Sigmoid colon (tissue), 4 donors: ENCODE data around the gene PAX5.

Experiments used
- EP300 ChIP-seq, 4 donors: sonication (generic); formaldehyde crosslinking; IDR thresholded peaks; one replicate each; pipeline ENCODE4 v1.6.1; 2017; ENCODE audit warnings: antibody characterized with exemption in 4 of 4
- POLR2A ChIP-seq, 2 donors: fragments of 450-650 bp; IDR thresholded peaks; one replicate each; pipeline ENCODE4 v1.6.1; 2016; ENCODE audit warnings: antibody characterized with exemption in 2 of 2, mild to moderate bottlenecking in 2 of 2, moderate library complexity in 2 of 2
- POLR2AphosphoS5 ChIP-seq, 4 donors: sonication (generic); formaldehyde crosslinking; IDR thresholded peaks; one replicate each; pipeline ENCODE4 v1.6.1; 2017; ENCODE audit warnings: antibody characterized with exemption in 4 of 4
- TF ChIP-seq, protein P1 (sequence below), 4 experiments: fragments of 450-650 bp in 3 of 4; fragments of 200-600 bp in 1 of 4; IDR thresholded peaks; one replicate each; pipeline ENCODE4 v1.5.1; 2016 to 2019; ENCODE audit warnings: antibody characterized with exemption in 4 of 4, mild to moderate bottlenecking in 3 of 4, moderate library complexity in 2 of 4

DNA sequence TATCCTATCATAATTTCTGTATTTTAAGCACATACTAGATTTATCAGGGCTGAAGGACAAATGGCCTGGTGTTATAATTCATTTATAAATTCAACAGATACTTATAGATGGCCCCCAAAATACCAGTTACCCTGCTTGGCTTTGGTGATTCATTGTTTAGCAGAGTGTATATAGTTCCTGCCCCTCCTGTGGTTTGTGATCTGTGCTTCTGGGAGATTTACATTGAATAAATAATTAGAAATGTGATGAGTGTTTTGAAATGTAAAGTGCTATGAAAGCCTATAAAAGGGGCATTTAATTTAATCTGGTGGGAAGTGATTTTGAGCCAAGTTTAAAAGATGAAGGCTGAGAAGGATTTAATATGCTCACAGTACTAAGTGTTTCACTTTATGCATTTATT lies 49.6 kb upstream of the PAX5 start:
- TF ChIP-seq, protein P1, sequence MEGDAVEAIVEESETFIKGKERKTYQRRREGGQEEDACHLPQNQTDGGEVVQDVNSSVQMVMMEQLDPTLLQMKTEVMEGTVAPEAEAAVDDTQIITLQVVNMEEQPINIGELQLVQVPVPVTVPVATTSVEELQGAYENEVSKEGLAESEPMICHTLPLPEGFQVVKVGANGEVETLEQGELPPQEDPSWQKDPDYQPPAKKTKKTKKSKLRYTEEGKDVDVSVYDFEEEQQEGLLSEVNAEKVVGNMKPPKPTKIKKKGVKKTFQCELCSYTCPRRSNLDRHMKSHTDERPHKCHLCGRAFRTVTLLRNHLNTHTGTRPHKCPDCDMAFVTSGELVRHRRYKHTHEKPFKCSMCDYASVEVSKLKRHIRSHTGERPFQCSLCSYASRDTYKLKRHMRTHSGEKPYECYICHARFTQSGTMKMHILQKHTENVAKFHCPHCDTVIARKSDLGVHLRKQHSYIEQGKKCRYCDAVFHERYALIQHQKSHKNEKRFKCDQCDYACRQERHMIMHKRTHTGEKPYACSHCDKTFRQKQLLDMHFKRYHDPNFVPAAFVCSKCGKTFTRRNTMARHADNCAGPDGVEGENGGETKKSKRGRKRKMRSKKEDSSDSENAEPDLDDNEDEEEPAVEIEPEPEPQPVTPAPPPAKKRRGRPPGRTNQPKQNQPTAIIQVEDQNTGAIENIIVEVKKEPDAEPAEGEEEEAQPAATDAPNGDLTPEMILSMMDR (IDR thresholded peaks at IDR 0.05), result no peak
- TF ChIP-seq POLR2A (IDR thresholded peaks at IDR 0.05), result no peak
- no peak for TF ChIP-seq EP300 (IDR thresholded peaks at IDR 0.05)
- TF ChIP-seq POLR2AphosphoS5 (IDR thresholded peaks at IDR 0.05), result no peak
